NOMO-1 treated with DMSO at 0.1 percent for 48 hours (cell line): Measurements from ENCODE around the gene SRP68.

Experiments
- DNase-seq: peaks from one replicate; lab custom pipeline; 2025; ENCODE audit not compliant: unreplicated experiment; lab: John Stamatoyannopoulos, UW

Gene SRP68

GRCh38 chr17:76000755-76001521, 71.4 kb downstream of the SRP68 start, which contains the start of gene CDK3:
CDK3 (plus strand) TSS chr17:76000855; CDS start chr17:76001426, 571 bp downstream.
- DNase-seq: no peak

GRCh38 chr17:76000016-76000754, 72.1 kb downstream of the SRP68 start:
- peak; percentile 30 for DNase-seq

DNA sequence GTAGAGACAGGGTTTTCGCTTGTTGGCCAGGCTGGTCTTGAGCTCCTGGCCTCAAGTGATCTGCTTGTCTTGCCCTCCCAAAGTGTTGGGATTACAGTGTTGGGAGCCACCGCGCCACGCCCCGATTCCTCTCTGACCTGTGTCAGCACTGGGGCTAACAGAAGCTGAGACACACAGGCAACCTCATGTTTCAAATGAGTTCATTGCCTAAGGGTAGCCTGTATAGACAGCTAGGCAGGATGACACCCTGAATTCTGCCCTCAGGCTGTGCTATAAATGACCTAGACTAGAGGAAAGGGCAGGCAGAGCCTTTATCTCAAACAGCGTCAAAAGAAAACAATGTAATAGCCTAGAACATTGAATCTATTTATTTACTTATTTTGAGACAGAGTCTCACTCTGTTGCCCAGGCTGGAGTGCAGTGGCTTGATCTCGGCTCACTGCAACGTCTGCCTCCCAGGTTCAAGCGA, 74.0 kb downstream of the SRP68 start:
- no peak for DNase-seq

DNA sequence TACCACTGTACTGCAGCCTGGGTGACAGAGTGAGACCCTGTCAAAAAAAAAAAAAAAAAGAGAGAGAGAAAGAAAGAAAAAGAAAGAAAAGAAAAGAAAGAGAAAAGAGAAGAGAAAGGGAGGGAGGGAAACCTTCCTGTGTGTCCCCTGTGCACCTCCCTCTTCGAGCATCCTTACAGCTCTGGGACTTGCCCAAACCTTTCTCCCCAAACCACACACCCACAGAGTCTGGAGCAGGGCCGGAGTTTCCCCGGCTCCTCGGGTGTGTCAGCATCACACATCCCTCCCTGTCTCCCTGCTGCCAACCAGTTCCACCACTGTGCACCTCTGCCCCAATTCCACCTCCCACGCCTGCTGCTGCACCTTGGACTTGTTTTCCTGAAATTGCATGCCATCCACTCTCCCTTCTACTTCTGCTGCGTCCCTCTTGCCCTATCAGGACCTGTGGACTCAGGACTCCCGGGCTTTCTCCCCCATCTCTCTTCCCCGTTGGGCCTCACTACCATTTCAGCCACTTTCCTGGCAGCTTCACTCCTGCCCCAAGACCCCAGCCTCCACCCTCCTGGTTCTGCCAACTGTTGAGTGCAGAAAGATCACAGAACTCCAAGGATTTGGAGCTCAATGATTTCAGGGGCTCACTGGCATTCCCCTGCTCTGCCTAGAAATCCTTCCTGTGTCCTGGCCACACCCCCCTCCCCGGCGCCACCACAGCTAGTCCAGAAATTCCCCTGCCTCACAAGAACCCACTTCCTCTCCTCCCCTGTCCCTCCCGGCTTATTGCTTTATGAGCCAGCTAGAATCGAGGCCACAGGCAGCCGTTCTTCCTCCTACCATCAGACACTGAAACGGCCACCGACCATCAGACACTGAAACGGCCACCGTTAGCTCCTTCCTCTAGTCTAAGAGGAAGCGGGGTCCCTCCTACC, 75.4 kb downstream of the SRP68 start:
- peak; percentile 64 for DNase-seq

DNA sequence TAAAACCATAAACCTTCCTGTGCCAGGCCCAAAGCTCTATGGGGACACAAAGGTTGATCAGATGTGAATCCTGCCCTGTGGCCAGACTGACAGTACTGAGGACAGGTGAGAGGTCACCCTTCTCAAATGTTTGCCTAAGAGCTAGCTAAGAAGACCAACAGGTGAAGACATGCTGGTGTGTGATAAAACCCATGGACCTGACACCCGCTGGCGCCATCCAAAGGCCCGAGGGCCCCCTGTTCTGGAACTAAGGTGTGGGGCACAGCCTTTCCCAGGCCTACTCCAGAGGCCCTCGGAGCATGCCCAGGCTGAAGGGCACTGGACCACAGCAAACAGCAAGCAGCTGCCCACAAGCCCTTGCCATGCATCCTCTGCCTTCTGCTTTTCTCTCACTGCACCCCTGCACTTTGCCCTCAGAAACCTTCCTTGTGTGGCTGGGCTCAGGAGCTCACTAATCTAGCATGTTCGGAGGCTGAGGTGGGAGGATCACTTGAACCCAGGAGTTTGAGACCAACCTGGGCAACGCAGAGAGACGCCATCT, 76.9 kb downstream of the SRP68 start:
- DNase-seq: no peak

GRCh38 chr17:75994802-75995370, 77.4 kb downstream of the SRP68 start:
- no peak for DNase-seq

DNA sequence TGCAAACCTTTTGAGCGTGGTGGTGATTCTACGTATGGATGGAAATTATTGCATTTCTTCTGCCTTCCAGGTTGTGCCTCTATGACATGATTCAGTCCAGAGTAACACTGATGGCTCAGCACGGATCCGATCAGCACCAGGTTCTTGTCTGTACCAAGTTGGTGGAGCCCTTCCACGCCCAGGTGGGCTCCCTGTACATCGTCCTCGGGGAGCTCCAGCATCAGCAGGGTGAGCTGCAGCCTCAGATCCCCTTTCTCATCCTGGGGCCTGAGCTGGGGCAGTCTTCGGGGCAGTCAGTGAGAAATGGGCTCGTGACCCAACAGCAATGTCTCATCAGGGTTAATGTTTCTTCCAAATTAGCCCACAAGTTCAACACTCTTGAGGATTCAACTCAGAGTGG, 80.9 kb downstream of the SRP68 start:
- DNase-seq: no peak
